DND-41 (cell line): ENCODE data around the gene FGR.

Experiments used
- CTCF ChIP-seq: IDR thresholded peaks from 2 replicates; pipeline ENCODE4 v1.5.1; 2012; ENCODE audit warnings: borderline replicate concordance, low read length, moderate library complexity, mild to moderate bottlenecking; ENCODE audit not compliant: poor library complexity, severe bottlenecking; ENCODE audit errors: extremely low read depth
- EZH2 ChIP-seq: IDR thresholded peaks from 3 replicates; pipeline ENCODE4 v1.6.1; 2012; ENCODE audit warnings: borderline replicate concordance, low read depth, mild to moderate bottlenecking, moderate library complexity, low read length, inconsistent platforms; ENCODE audit not compliant: severe bottlenecking

- TF ChIP-seq EZH2 (no peak), CTCF (no peak)
Observed at GRCh38 chr1:27589441-27589840, 45.5 kb downstream of the FGR start.
